Measurements from ENCODE around the gene COL13A1.

Gene COL13A1

DNA sequence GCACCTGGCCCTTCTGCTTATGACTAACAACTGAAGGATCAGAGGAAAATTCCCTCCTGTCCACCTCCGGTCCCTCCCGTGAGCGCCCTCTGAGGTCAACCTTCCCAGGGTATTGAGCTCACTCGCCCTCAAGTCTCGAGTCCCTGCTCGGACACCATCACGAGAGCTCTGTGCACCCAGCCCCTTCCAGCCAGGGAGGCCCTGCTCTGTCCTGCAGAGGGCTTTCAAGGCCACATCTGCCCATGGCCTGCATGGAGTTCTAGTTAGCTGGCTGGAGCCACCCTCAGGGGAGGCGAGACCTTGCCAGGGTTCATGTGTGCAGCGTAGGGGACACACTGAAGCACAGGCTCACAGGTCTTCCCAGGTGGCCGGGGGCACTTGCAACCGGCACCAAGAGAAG lies 140.0 kb downstream of the COL13A1 start:
- ChIA-PET POLR2A (ENCODE audit: low non-redundant PET) (no interaction called here), CTCF (no interaction called here)
- no peak for TF ChIP-seq CTCF (conservative IDR thresholded peaks at IDR 0.05; ENCODE audit: low read depth)
- no peak for DNase-seq (ENCODE audit: low spot score)
- H3K27ac ChIP-seq: no peak overlapping the region

DNA sequence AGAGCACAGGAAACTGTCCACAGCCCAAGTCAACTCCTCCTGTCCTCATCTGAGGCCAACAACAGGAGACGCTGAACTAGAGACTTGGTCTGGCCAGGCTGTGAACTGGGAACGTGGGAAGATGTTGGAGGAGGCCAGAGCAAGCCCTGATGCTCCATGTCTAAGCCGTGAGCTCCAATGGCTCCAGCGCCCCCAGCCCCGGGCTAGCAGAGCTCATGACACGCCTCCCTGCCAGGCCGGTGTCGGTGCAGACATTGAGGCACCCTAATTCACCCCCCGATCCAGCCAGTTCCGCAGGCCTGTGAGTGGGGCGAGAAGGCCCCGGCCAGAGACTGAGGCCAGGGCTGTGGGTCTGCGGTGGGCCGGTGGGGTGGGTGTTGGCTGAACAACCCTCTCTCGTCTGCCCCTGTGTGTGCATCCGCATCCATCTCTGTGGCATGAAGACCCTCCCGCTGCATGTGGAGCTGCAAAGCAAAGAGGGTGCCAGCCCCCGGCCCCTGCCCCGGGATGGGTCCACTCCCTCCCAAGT lies 141.7 kb downstream of the COL13A1 start:
- TF ChIP-seq CTCF (conservative IDR thresholded peaks at IDR 0.05; ENCODE audit: low read depth): no peak
- ChIA-PET CTCF (no interaction called here), POLR2A (ENCODE audit: low non-redundant PET) (no interaction called here)
- no peak for DNase-seq (ENCODE audit: low spot score)
- H3K27ac ChIP-seq: no peak overlapping the region

GRCh38 chr10:69944761-69945160 lies 143.1 kb downstream of the COL13A1 start:
- H3K27ac ChIP-seq: no peak overlapping the region
- no peak for DNase-seq (ENCODE audit: low spot score)
- no peak for TF ChIP-seq CTCF (conservative IDR thresholded peaks at IDR 0.05; ENCODE audit: low read depth)
- POLR2A ChIA-PET (ENCODE audit: low non-redundant PET): no interaction called here
- CTCF ChIA-PET: no interaction called here

GRCh38 chr10:69948261-69948660 lies 146.6 kb downstream of the COL13A1 start:
- ChIA-PET CTCF (no interaction called here), POLR2A (ENCODE audit: low non-redundant PET) (no interaction called here)
- DNase-seq (ENCODE audit: low spot score): no peak
- H3K27ac ChIP-seq: no peak overlapping the region
- no peak for TF ChIP-seq CTCF (conservative IDR thresholded peaks at IDR 0.05; ENCODE audit: low read depth)

DNA sequence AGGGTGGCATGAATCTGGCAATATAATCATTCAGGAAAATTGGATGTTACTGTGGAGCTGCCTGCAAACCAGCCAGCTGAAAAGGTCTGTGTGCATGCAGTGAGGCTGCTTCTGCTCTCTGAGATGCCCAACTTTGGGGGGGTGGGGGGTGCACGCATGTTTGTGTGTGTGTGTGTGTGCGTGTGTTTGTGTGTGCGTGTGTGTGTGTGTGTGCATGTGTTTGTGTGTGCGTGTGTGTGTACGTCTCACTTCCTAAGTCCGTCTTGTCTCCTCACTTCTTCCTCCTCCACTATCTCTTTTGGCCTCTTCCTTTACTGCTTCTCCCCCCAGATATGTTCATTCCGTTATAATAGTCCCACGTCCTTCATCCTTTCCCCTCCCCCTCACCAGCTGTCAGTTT lies 148.1 kb downstream of the COL13A1 start:
- no peak for TF ChIP-seq CTCF (conservative IDR thresholded peaks at IDR 0.05; ENCODE audit: low read depth)
- ChIA-PET POLR2A (ENCODE audit: low non-redundant PET) (no interaction called here), CTCF (interaction anchor here (0.7 kb wide), 1 partner anchor 70 kb away, joined by 4 read pairs; no protein-coding TSS in a partner anchor)

GRCh38 chr10:69951658-69952057 lies 150.0 kb downstream of the COL13A1 start:
- DNase-seq (ENCODE audit: low spot score): no peak
- ChIA-PET CTCF (no interaction called here), POLR2A (ENCODE audit: low non-redundant PET) (no interaction called here)
- H3K27ac ChIP-seq: no peak overlapping the region
- no peak for TF ChIP-seq CTCF (conservative IDR thresholded peaks at IDR 0.05; ENCODE audit: low read depth)

More for the DNA sequence above, 148.1 kb downstream of the COL13A1 start:
- DNase-seq (ENCODE audit: low spot score): no peak
- no peak overlapping the region for H3K27ac ChIP-seq
